ENCODE results near the gene MAP2K2. TPM values are rescaled to one million over a fixed set of nuclear protein-coding genes. Genes with fewer than 3 reads are reported as not detected.

The MAP2K2 gene
- total and polyA plus RNA-seq, 12 donors = 91.5 to 288 (median 116) TPM

GRCh38 chr19:4122480-4122879 is 1.4 kb downstream of the MAP2K2 start:
- H3K4me3 ChIP-seq = peak overlapping the region in 9 of 10 donors; percentile 60 to 88 (median 68)
- intact Hi-C loops (cut with DNase I) = loop anchor here in 2 of 10 donors (5.0 kb wide), 3 partner anchors 45 to 135 kb away; partner anchors contain the start of genes EEF2 (in 1 of the 2) and PIAS4 (in 1 of the 2)
- H3K4me1 ChIP-seq = peaks cover 6 to 33% (median 23%) of the 10 kb centered on the region in 9 donors
- WGBS, 2 donors = 71 to 72% methylated on average over 5 of the region's 5 CpGs
- no peak for TF ChIP-seq CTCF (IDR thresholded peaks at IDR 0.05)
- no peaks in the 10 kb centered on the region for H3K9me3 ChIP-seq
- peaks cover 0 to 32% (median 2%) of the 10 kb centered on the region in 9 donors for H3K36me3 ChIP-seq
- no peaks in the 10 kb centered on the region for H3K27me3 ChIP-seq
- no peak for ATAC-seq
- peak overlapping the region in 8 of 10 donors; percentile 39 to 91 (median 74) for H3K27ac ChIP-seq
- no peak for DNase-seq

GRCh38 chr19:4121815-4122214 is 2.1 kb downstream of the MAP2K2 start:
- Histone ChIP-seq H3K36me3 (peaks cover 0 to 39% (median 6%) of the 10 kb centered on the region in 9 donors), H3K4me3 (no peak overlapping the region), H3K9me3 (no peaks in the 10 kb centered on the region), H3K27me3 (no peaks in the 10 kb centered on the region), H3K4me1 (peaks cover 6 to 33% (median 23%) of the 10 kb centered on the region in 9 donors), H3K27ac (no peak overlapping the region)
- WGBS, 2 donors = 90 to 96% methylated on average over 4 of the region's 4 CpGs
- TF ChIP-seq CTCF (IDR thresholded peaks at IDR 0.05) = no peak
- no peak for DNase-seq
- intact Hi-C loops (cut with DNase I) = loop anchor here in 2 of 10 donors (5.0 kb wide), 3 partner anchors 45 to 135 kb away; partner anchors contain the start of genes EEF2 (in 1 of the 2) and PIAS4 (in 1 of the 2)
- no peak for ATAC-seq

- Histone ChIP-seq H3K27me3 (no peaks in the 10 kb centered on the region), H3K36me3 (peaks cover 0 to 45% (median 6%) of the 10 kb centered on the region in 9 donors), H3K27ac (no peak overlapping the region), H3K4me1 (peaks cover 6 to 33% (median 23%) of the 10 kb centered on the region in 9 donors), H3K9me3 (no peaks in the 10 kb centered on the region), H3K4me3 (no peak overlapping the region)
- WGBS, 2 donors = 90 to 93% methylated on average over 5 of the region's 5 CpGs
- intact Hi-C loops (cut with DNase I) = loop anchor here in 2 of 10 donors (5.0 kb wide), 3 partner anchors 44 to 134 kb away; partner anchors contain the start of genes EEF2 (in 1 of the 2) and PIAS4 (in 1 of the 2)
- ATAC-seq (no peak), DNase-seq (no peak)
- no peak for TF ChIP-seq CTCF (IDR thresholded peaks at IDR 0.05)
These were observed 2.7 kb downstream of the MAP2K2 start for GRCh38 chr19:4121273-4121612.

- intact Hi-C loops (cut with DNase I) = loop anchor here in 2 of 10 donors (5.0 kb wide), 3 partner anchors 43 to 133 kb away; partner anchors contain the start of genes EEF2 (in 1 of the 2) and PIAS4 (in 1 of the 2)
- Histone ChIP-seq H3K9me3 (no peaks in the 10 kb centered on the region), H3K4me1 (peaks cover 7 to 38% (median 27%) of the 10 kb centered on the region in 9 donors), H3K36me3 (peaks cover 0 to 50% (median 6%) of the 10 kb centered on the region in 9 donors), H3K27ac (peak overlapping the region in 1 of 10 donors; percentile 5), H3K4me3 (no peak overlapping the region), H3K27me3 (no peaks in the 10 kb centered on the region)
- DNase-seq = no peak
- WGBS, 2 donors = 65 to 82% methylated on average over 21 of the region's 21 CpGs
- no peak for ATAC-seq
- TF ChIP-seq CTCF (IDR thresholded peaks at IDR 0.05) = no peak
These were observed 3.2 kb downstream of the MAP2K2 start for GRCh38 chr19:4120559-4121272.

All from heart right ventricle (tissue), 16 donors.